Activated CD4-positive, CD25-positive, alpha-beta regulatory T cell (primary cell): ENCODE results near the gene PRR33.

Experiments
- DNase-seq, 4 experiments: peaks; one replicate each; lab custom pipeline; 2025; lab: John Stamatoyannopoulos, UW

The PRR33 gene

GRCh38 chr11:1916132-1916985 lies 24.7 kb upstream of the PRR33 start:
- no peak for DNase-seq

GRCh38 chr11:1915795-1916131 lies 24.1 kb upstream of the PRR33 start:
- DNase-seq = no peak

- DNase-seq = no peak
Observed at GRCh38 chr11:1913271-1914060, 21.8 kb upstream of the PRR33 start.

- no peak for DNase-seq
Observed at GRCh38 chr11:1912289-1912878, 20.7 kb upstream of the PRR33 start.

GRCh38 chr11:1909524-1909923 lies 17.8 kb upstream of the PRR33 start:
- no peak for DNase-seq

GRCh38 chr11:1908618-1909017 lies 16.9 kb upstream of the PRR33 start:
- no peak for DNase-seq

- no peak for DNase-seq
Observed at GRCh38 chr11:1906611-1907423, 15.1 kb upstream of the PRR33 start.

- DNase-seq = no peak
Observed at GRCh38 chr11:1906181-1906580, 14.5 kb upstream of the PRR33 start.

GRCh38 chr11:1899686-1900085 lies 8.0 kb upstream of the PRR33 start:
- DNase-seq = no peak

DNA sequence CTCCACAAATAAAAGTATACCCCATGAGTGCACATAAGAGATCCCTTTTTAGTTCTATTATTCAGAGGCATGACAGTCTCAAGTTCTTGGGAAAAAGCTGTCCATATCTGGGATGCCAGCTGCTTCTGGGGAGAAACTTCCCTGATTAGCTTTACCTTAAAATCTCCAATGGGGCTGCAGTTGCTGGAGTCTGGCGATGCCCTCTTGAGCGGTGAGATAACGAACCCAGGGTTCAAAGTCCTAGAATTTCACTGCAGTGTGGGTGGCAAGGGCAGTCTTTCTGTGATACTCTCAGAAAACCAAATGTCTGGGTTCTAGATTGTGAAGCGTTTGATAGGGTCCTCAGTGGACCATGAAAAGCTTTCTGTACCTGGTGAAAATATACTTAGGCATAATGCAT lies 7.4 kb upstream of the PRR33 start:
- no peak for DNase-seq

- no peak for DNase-seq
Observed at GRCh38 chr11:1896923-1897322, 5.2 kb upstream of the PRR33 start.

- DNase-seq = no peak
Observed at GRCh38 chr11:1896468-1896867, 4.8 kb upstream of the PRR33 start.

GRCh38 chr11:1894759-1895158 lies 3.1 kb upstream of the PRR33 start:
- no peak for DNase-seq

GRCh38 chr11:1893581-1894359 lies 2.1 kb upstream of the PRR33 start:
- DNase-seq = no peak

- DNase-seq = no peak
Observed at GRCh38 chr11:1892558-1892957, 863 bp upstream of the PRR33 start.

DNA sequence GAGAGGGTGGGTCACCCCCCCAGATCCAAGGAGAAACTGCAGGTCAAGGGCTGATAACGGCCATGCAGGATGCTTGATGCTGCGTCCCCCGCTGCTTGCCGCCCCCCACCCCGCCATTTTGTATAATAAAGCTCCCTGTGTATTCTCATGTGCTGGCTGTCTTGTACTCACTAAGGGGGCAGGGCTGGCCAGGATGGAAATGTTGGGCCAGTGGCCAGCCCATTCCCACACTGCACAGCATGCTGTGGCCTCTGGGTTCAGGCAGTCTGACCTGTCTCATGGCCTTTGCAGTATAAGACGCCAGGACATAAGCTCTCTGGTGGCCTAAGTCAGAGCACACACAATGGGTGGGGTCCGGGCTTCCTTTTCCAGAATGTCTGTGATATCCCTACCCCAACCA lies 421 bp upstream of the PRR33 start:
- no peak for DNase-seq

GRCh38 chr11:1890856-1891830 lies 552 bp downstream of the PRR33 start:
- DNase-seq = no peak

- DNase-seq = no peak
Observed at GRCh38 chr11:1889941-1890855, 1.5 kb downstream of the PRR33 start.
